GM11168 (cell line): ENCODE measurements around the gene CRYZ.
"Not testable (repeated sequence)": the region's sequence is repeated elsewhere in the genome, so short reads cannot be mapped to it uniquely, and the experiment has no call there.

Experiments
- in situ Hi-C: fragments of 300-500 bp; cut with MboI; formaldehyde crosslinking; loops from one replicate; pipeline ENCODE4 v1.12.0; 2022; ENCODE audit warnings: low sequenced_read_pairs; ENCODE audit not compliant: unreplicated experiment

The CRYZ gene

GRCh38 chr1:74686928-74687327, 45.9 kb downstream of the CRYZ start:
- in situ Hi-C loops, result loop anchor here (25.0 kb wide), 1 partner anchor 850 kb away; no protein-coding TSS in a partner anchor

- in situ Hi-C loops, result loop anchor here (25.0 kb wide), 1 partner anchor 847 kb away; no protein-coding TSS in a partner anchor
These were observed 48.5 kb downstream of the CRYZ start for GRCh38 chr1:74684301-74684700.

- in situ Hi-C loops, result loop anchor here (25.0 kb wide), 1 partner anchor 846 kb away; no protein-coding TSS in a partner anchor
These were observed 49.2 kb downstream of the CRYZ start for GRCh38 chr1:74683656-74684055.

- in situ Hi-C loops, result loop anchor here (25.0 kb wide), 1 partner anchor 845 kb away; no protein-coding TSS in a partner anchor
These were observed 51.0 kb downstream of the CRYZ start for GRCh38 chr1:74681851-74682250.

- in situ Hi-C loops, result loop anchor here (25.0 kb wide), 1 partner anchor 844 kb away; no protein-coding TSS in a partner anchor
These were observed 51.4 kb downstream of the CRYZ start for GRCh38 chr1:74681449-74681848.

GRCh38 chr1:74681001-74681400, 51.8 kb downstream of the CRYZ start:
- in situ Hi-C loops, result loop anchor here (25.0 kb wide), 1 partner anchor 844 kb away; no protein-coding TSS in a partner anchor

- in situ Hi-C loops, result loop anchor here (25.0 kb wide), 1 partner anchor 843 kb away; no protein-coding TSS in a partner anchor
These were observed 53.0 kb downstream of the CRYZ start for GRCh38 chr1:74679811-74680210.

- in situ Hi-C loops, result loop anchor here (25.0 kb wide), 1 partner anchor 841 kb away; no protein-coding TSS in a partner anchor
These were observed 54.9 kb downstream of the CRYZ start for GRCh38 chr1:74677926-74678325.

GRCh38 chr1:74674278-74675048, 58.4 kb downstream of the CRYZ start:
- in situ Hi-C loops, result loop anchor here (25.0 kb wide), 1 partner anchor 837 kb away; no protein-coding TSS in a partner anchor

- in situ Hi-C loops, result no loop called here
These were observed 59.3 kb downstream of the CRYZ start, which contains the start of gene ERICH3 for GRCh38 chr1:74673351-74674111. Gene ERICH3, minus strand, starts transcription at chr1:74673792. Its CDS starts 273 bp downstream, at chr1:74673519.

- in situ Hi-C loops, result not testable (repeated sequence)
These were observed 62.0 kb downstream of the CRYZ start for GRCh38 chr1:74670866-74671265.
